GM12878 (cell line): ENCODE measurements around the gene UNC13A. TPM values are rescaled to one million over a fixed set of nuclear protein-coding genes. Genes with fewer than 3 reads are reported as not detected.

Experiments used
- BCL11A ChIP-seq: IDR thresholded peaks from 2 replicates; pipeline ENCODE4 v1.6.1; 2011; ENCODE audit warnings: low read depth, low read length
- BHLHE40 ChIP-seq, 2 experiments: fragments of 450-650 bp in 1 of 2; IDR thresholded peaks; 2 replicates each; pipeline ENCODE4 v1.6.1; 2011 to 2017; ENCODE audit warnings: low read depth in 2 of 2, borderline replicate concordance in 1 of 2, improper control_type of control experiment in 1 of 2, low read length in 1 of 2, mild to moderate bottlenecking in 1 of 2
- CBX3 ChIP-seq: fragments of 200-600 bp; sonication (generic); IDR thresholded peaks from 2 replicates; pipeline ENCODE4 v1.6.1; 2016; ENCODE audit warnings: low read depth, borderline replicate concordance
- ETV6 ChIP-seq, 2 experiments: fragments of 450-650 bp in 1 of 2; IDR thresholded peaks in 1 of 2; conservative IDR thresholded peaks in 1 of 2; 2 replicates each; pipeline ENCODE4 v1.6.1; 2014; ENCODE audit warnings: antibody characterized with exemption in 1 of 2, borderline replicate concordance in 1 of 2, low read depth in 1 of 2, mild to moderate bottlenecking in 1 of 2, moderate library complexity in 1 of 2
- HDAC2 ChIP-seq: fragments of 200-600 bp; sonication (generic); IDR thresholded peaks from 2 replicates; pipeline ENCODE4 v1.6.1; 2017
- KLF5 ChIP-seq: fragments of 450-650 bp; IDR thresholded peaks from 2 replicates; pipeline ENCODE4 v1.6.1; 2014; ENCODE audit warnings: mild to moderate bottlenecking; ENCODE audit not compliant: partially characterized antibody
- MAX ChIP-seq: IDR thresholded peaks from 2 replicates; pipeline ENCODE4 v1.6.1; 2012; ENCODE audit warnings: low read depth, low read length, improper control_type of control experiment
- NR2C1 ChIP-seq: fragments of 450-650 bp; IDR thresholded peaks from 2 replicates; pipeline ENCODE4 v1.6.1; 2017; ENCODE audit warnings: antibody characterized with exemption, mild to moderate bottlenecking, moderate library complexity
- NRF1 ChIP-seq: conservative IDR thresholded peaks from 2 replicates; pipeline ENCODE4 v1.6.1; 2011; ENCODE audit warnings: mild to moderate bottlenecking, low read depth, low read length, improper control_type of control experiment
- POLR2AphosphoS5 ChIP-seq: IDR thresholded peaks from 2 replicates; pipeline ENCODE4 v1.6.1; 2011; ENCODE audit warnings: mild to moderate bottlenecking, low read length, inconsistent platforms
- RCOR1 ChIP-seq: conservative IDR thresholded peaks from 2 replicates; pipeline ENCODE4 v1.6.1; 2012; ENCODE audit warnings: low read depth, low read length, improper control_type of control experiment
- SMAD5 ChIP-seq: IDR thresholded peaks from 2 replicates; pipeline ENCODE4 v1.6.1; 2016; ENCODE audit warnings: antibody characterized with exemption, low read depth
- SP1 ChIP-seq: IDR thresholded peaks from one replicate; pipeline ENCODE4 v1.6.1; 2011; ENCODE audit warnings: low read depth, low read length
- STAT1 ChIP-seq: fragments of 450-650 bp; conservative IDR thresholded peaks from 2 replicates; pipeline ENCODE4 v1.6.1; 2014; ENCODE audit warnings: antibody characterized with exemption, mild to moderate bottlenecking
- YY1 ChIP-seq: IDR thresholded peaks from 2 replicates; pipeline ENCODE4 v1.6.1; 2011; ENCODE audit warnings: low read depth, mild to moderate bottlenecking, low read length
- ZBTB11 ChIP-seq: fragments of 450-650 bp; formaldehyde crosslinking; IDR thresholded peaks from 2 replicates; pipeline ENCODE4 v1.5.0; 2022; ENCODE audit warnings: mild to moderate bottlenecking, missing genetic modification characterization
- polyA plus RNA-seq, 11 experiments: library from polyadenylated mRNA; depleted of rRNA in 4 of 11; unstranded in 6 of 11; stranded (reverse) in 5 of 11; fragments of >200 nt; fragmentation: Nextera tagmentation in 4 of 11; fragmentation: Illumina TruSeq in 1 of 11; extraction: Ambion mirVana in 4 of 11; extraction: Trizol in 1 of 11; gene quantifications; 1 replicate in 1 of 11; 2 replicates in 10 of 11; pipeline versions ENCODE4 v1.2.1 to v1.2.3, GENCODE V29; 2011 to 2016; ENCODE audit warnings: inconsistent platforms in 2 of 11, missing spikeins in 2 of 11, low read depth in 1 of 11
- total RNA-seq, 4 experiments: library from RNA; depleted of rRNA in 3 of 4; stranded (reverse); fragments of >200 nt in 3 of 4; fragmentation: Illumina TruSeq in 1 of 4; extraction: Trizol in 1 of 4; gene quantifications; 2 replicates each; pipeline versions ENCODE4 v1.2.1 to v1.2.3, GENCODE V29; 2013 to 2021
- TF ChIP-seq, protein P1 (sequence below): fragments of 450-650 bp; IDR thresholded peaks from 2 replicates; pipeline ENCODE4 v1.6.1; 2016; ENCODE audit warnings: mild to moderate bottlenecking
- TF ChIP-seq, protein P2 (sequence below): fragments of 450-650 bp; IDR thresholded peaks from 2 replicates; pipeline ENCODE4 v1.6.1; 2017; ENCODE audit warnings: mild to moderate bottlenecking, moderate library complexity

Gene UNC13A
- total and polyA plus RNA-seq, 10 of the 15 experiments (the other 5 are each of a cell fraction or from before 2014, with no cell fraction given) = under 0.01 to 0.23 (median 0.13) TPM; not detected in 1

DNA sequence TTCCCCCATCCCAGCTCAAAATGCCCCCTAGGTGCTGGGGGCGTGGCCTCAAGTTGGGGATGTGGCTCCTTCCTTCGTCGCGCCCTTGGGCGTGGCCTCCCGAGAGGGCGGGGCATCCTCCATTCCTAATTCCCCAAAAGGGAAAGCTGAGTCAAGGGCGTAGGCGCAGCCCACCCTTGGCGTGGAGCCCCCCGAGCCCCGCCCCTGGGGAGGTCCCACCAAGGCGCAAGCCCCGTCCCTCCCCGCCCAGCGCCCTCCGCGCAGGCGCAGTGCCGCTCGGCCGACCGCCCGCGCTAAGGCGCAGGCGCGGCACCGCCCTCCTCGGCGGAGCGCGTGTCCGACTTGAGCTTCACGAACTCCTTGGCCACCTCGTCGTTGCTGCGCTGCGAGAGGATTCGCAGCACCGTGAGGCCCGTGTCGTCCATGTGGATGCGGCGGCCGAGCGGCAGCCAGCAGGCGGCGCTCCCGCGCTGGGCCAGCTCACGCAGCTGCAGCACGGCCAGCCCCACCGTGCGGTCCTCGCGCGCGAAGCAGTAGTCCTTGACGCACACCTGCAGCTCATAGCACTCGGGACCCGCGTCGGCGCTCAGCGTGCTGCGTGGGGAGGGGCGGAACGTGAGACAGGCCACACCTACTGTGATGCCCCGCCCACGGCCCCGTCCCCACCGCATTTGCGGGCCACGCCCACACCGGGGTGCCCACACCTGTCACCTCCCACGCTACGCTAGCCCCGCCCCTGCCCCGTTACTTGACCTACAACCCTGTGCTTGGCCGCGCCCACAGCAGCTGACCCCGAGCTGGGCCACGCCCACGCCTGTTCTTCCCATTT, 82.2 kb downstream of the UNC13A start (continued):
- TF ChIP-seq MAX (peak; percentile 80), POLR2AphosphoS5 (peak; percentile 55; the same call in 1 of the 2 replicates), RCOR1 (no peak), NRF1 (peak; percentile 66), ETV6 (conservative IDR thresholded peaks at IDR 0.05 in 1 of 2, IDR thresholded peaks at IDR 0.05 in 1 of 2; ENCODE audit: borderline replicate concordance in 1 of 2, low read depth in 1 of 2) (no peak), NR2C1 (peak; percentile 71; the same call in 1 of the 2 replicates), HDAC2 (no peak), SMAD5 (no peak), CBX3 (no peak), KLF5 (peak; percentile 58), ZBTB11 (CRISPR knock-in tag) (no peak), SP1 (peak; percentile 46), BHLHE40 (IDR thresholded peaks at IDR 0.05; ENCODE audit: borderline replicate concordance in 1 of 2, low read depth in 2 of 2, low read length in 1 of 2) (peak; percentile 49 to 76; a peak in 3 of 4 replicates), BCL11A (no peak), STAT1 (0 out of 2 replicates have a peak, but pooled peaks have one; percentile 62), YY1 (0 out of 2 replicates have a peak, but pooled peaks have one; percentile 31)
- TF ChIP-seq, protein P1, sequence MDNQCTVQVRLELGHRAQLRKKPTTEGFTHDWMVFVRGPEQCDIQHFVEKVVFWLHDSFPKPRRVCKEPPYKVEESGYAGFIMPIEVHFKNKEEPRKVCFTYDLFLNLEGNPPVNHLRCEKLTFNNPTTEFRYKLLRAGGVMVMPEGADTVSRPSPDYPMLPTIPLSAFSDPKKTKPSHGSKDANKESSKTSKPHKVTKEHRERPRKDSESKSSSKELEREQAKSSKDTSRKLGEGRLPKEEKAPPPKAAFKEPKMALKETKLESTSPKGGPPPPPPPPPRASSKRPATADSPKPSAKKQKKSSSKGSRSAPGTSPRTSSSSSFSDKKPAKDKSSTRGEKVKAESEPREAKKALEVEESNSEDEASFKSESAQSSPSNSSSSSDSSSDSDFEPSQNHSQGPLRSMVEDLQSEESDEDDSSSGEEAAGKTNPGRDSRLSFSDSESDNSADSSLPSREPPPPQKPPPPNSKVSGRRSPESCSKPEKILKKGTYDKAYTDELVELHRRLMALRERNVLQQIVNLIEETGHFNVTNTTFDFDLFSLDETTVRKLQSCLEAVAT = no peak
- TF ChIP-seq, protein P2, sequence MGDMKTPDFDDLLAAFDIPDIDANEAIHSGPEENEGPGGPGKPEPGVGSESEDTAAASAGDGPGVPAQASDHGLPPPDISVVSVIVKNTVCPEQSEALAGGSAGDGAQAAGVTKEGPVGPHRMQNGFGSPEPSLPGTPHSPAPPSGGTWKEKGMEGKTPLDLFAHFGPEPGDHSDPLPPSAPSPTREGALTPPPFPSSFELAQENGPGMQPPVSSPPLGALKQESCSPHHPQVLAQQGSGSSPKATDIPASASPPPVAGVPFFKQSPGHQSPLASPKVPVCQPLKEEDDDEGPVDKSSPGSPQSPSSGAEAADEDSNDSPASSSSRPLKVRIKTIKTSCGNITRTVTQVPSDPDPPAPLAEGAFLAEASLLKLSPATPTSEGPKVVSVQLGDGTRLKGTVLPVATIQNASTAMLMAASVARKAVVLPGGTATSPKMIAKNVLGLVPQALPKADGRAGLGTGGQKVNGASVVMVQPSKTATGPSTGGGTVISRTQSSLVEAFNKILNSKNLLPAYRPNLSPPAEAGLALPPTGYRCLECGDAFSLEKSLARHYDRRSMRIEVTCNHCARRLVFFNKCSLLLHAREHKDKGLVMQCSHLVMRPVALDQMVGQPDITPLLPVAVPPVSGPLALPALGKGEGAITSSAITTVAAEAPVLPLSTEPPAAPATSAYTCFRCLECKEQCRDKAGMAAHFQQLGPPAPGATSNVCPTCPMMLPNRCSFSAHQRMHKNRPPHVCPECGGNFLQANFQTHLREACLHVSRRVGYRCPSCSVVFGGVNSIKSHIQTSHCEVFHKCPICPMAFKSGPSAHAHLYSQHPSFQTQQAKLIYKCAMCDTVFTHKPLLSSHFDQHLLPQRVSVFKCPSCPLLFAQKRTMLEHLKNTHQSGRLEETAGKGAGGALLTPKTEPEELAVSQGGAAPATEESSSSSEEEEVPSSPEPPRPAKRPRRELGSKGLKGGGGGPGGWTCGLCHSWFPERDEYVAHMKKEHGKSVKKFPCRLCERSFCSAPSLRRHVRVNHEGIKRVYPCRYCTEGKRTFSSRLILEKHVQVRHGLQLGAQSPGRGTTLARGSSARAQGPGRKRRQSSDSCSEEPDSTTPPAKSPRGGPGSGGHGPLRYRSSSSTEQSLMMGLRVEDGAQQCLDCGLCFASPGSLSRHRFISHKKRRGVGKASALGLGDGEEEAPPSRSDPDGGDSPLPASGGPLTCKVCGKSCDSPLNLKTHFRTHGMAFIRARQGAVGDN = peak; percentile 96
